SW480 (cell line): ENCODE results near the gene MCM10.

Experiments used
- DNase-seq: peaks from one replicate; pipeline ENCODE4 v3.0.0-alpha.2; 2016; ENCODE audit warnings: low spot score

The MCM10 gene

GRCh38 chr10:13165177-13165576, 3.8 kb downstream of the MCM10 start:
- no peak for DNase-seq

GRCh38 chr10:13167568-13167967, 6.2 kb downstream of the MCM10 start:
- DNase-seq: no peak

- DNase-seq: no peak
These were observed 7.4 kb downstream of the MCM10 start for GRCh38 chr10:13168781-13169180.

GRCh38 chr10:13173616-13174015, 12.3 kb downstream of the MCM10 start:
- DNase-seq: no peak

- DNase-seq: no peak
These were observed 19.4 kb downstream of the MCM10 start for GRCh38 chr10:13180788-13181187.

- DNase-seq: no peak
These were observed 21.1 kb downstream of the MCM10 start for GRCh38 chr10:13182424-13182823.

GRCh38 chr10:13183625-13184024, 22.3 kb downstream of the MCM10 start:
- DNase-seq: no peak

GRCh38 chr10:13184276-13184675, 22.9 kb downstream of the MCM10 start:
- no peak for DNase-seq

GRCh38 chr10:13184730-13185514, 23.6 kb downstream of the MCM10 start:
- no peak for DNase-seq

GRCh38 chr10:13187135-13187534, 25.8 kb downstream of the MCM10 start:
- DNase-seq: no peak

- DNase-seq: no peak
These were observed 27.2 kb downstream of the MCM10 start for GRCh38 chr10:13188593-13188992.

GRCh38 chr10:13189961-13190360, 28.6 kb downstream of the MCM10 start:
- DNase-seq: no peak

- DNase-seq: no peak
These were observed 29.5 kb downstream of the MCM10 start for GRCh38 chr10:13190816-13191215.

GRCh38 chr10:13191362-13191761, 30.0 kb downstream of the MCM10 start:
- DNase-seq: no peak

- no peak for DNase-seq
These were observed 32.3 kb downstream of the MCM10 start for GRCh38 chr10:13193637-13194036.

GRCh38 chr10:13195016-13195415, 33.7 kb downstream of the MCM10 start:
- DNase-seq: no peak

- DNase-seq: no peak
These were observed 39.8 kb downstream of the MCM10 start for GRCh38 chr10:13201132-13201531.

GRCh38 chr10:13206091-13206490, 44.7 kb downstream of the MCM10 start:
- DNase-seq: no peak

- DNase-seq: no peak
These were observed 45.4 kb downstream of the MCM10 start for GRCh38 chr10:13206546-13207443.

GRCh38 chr10:13213163-13213562, 51.8 kb downstream of the MCM10 start:
- DNase-seq: no peak

GRCh38 chr10:13218878-13219277, 57.5 kb downstream of the MCM10 start:
- no peak for DNase-seq

- DNase-seq: peak; percentile 71
These were observed 58.6 kb downstream of the MCM10 start for GRCh38 chr10:13219685-13220670.
